ENCODE results near the gene PNPLA2.

PNPLA2 gene

GRCh38 chr11:845872-846495 lies 27.3 kb downstream of the PNPLA2 start:
- Mint-ChIP-seq H3K27me3 (ENCODE audit: low read depth, poor library complexity) (peaks cover 21% of the 10 kb centered on the region), H3K36me3 (ENCODE audit: low read depth) (peaks cover 1% of the 10 kb centered on the region), H3K9me3 (no peaks in the 10 kb centered on the region), H3K27ac (no peak overlapping the region), H3K4me1 (peaks cover 33% of the 10 kb centered on the region), H3K4me3 (no peak overlapping the region)
- TF ChIP-seq, protein P1, sequence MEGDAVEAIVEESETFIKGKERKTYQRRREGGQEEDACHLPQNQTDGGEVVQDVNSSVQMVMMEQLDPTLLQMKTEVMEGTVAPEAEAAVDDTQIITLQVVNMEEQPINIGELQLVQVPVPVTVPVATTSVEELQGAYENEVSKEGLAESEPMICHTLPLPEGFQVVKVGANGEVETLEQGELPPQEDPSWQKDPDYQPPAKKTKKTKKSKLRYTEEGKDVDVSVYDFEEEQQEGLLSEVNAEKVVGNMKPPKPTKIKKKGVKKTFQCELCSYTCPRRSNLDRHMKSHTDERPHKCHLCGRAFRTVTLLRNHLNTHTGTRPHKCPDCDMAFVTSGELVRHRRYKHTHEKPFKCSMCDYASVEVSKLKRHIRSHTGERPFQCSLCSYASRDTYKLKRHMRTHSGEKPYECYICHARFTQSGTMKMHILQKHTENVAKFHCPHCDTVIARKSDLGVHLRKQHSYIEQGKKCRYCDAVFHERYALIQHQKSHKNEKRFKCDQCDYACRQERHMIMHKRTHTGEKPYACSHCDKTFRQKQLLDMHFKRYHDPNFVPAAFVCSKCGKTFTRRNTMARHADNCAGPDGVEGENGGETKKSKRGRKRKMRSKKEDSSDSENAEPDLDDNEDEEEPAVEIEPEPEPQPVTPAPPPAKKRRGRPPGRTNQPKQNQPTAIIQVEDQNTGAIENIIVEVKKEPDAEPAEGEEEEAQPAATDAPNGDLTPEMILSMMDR (IDR thresholded peaks at IDR 0.05) = no peak
- DNase-seq = no peak

DNA sequence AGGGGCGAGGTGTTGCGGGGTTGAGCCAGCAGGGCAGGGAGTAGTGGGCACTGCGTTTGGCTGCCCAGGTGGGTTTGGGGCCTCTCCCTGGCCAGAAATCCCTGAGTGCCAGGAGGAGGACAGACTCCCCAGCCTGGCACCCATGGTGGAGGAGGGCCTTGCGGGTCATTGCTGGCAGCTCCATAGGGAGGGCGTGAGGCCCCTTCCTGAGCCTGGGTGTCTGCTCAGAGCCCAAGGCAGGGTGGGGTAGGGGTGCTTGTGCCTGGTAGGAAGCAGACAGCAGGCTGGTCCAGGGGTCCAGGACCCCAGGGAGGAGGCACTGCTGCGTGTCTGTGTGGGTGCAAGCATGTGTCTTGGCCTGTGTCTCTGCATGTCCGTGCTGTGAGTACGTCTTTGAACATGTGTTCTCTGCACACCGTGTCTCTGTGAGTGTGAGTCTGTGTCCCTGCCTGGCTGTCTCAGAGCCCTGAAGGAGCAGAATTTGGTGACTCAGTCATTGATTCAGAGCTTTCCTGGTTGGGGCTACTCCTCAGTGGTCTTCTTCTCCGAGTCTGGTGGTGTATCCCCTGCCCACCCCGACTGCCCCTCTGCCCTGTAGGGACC lies 27.9 kb downstream of the PNPLA2 start:
- Mint-ChIP-seq H3K27me3 (ENCODE audit: low read depth, poor library complexity) (peaks cover 22% of the 10 kb centered on the region), H3K27ac (no peak overlapping the region)
- TF ChIP-seq, protein P1 (IDR thresholded peaks at IDR 0.05) = no peak

GRCh38 chr11:847876-848275 lies 29.2 kb downstream of the PNPLA2 start:
- Mint-ChIP-seq H3K4me3 (no peak overlapping the region), H3K36me3 (ENCODE audit: low read depth) (no peaks in the 10 kb centered on the region), H3K27me3 (ENCODE audit: low read depth, poor library complexity) (peaks cover 31% of the 10 kb centered on the region), H3K9me3 (no peaks in the 10 kb centered on the region), H3K27ac (no peak overlapping the region), H3K4me1 (peaks cover 31% of the 10 kb centered on the region)
- DNase-seq = no peak
- TF ChIP-seq, protein P1 (IDR thresholded peaks at IDR 0.05) = no peak

More for the DNA sequence above, 27.9 kb downstream of the PNPLA2 start:
- Mint-ChIP-seq H3K36me3 (ENCODE audit: low read depth) (no peaks in the 10 kb centered on the region), H3K4me1 (peaks cover 27% of the 10 kb centered on the region), H3K4me3 (no peak overlapping the region), H3K9me3 (no peaks in the 10 kb centered on the region)
- DNase-seq = no peak

- Mint-ChIP-seq H3K9me3 (no peaks in the 10 kb centered on the region), H3K27me3 (ENCODE audit: low read depth, poor library complexity) (peaks cover 32% of the 10 kb centered on the region), H3K36me3 (ENCODE audit: low read depth) (no peaks in the 10 kb centered on the region), H3K27ac (no peak overlapping the region), H3K4me3 (peak overlapping the region; percentile 20), H3K4me1 (peaks cover 29% of the 10 kb centered on the region)
- TF ChIP-seq, protein P1 (IDR thresholded peaks at IDR 0.05) = peak; percentile 75
- DNase-seq = peak; percentile 68
Observed at GRCh38 chr11:848380-848931, 29.7 kb downstream of the PNPLA2 start.

GRCh38 chr11:849104-849824 lies 30.6 kb downstream of the PNPLA2 start:
- Mint-ChIP-seq H3K27me3 (ENCODE audit: low read depth, poor library complexity) (peaks cover 32% of the 10 kb centered on the region), H3K9me3 (no peaks in the 10 kb centered on the region), H3K36me3 (ENCODE audit: low read depth) (no peaks in the 10 kb centered on the region), H3K27ac (no peak overlapping the region), H3K4me3 (peak overlapping the region; percentile 62), H3K4me1 (peaks cover 21% of the 10 kb centered on the region)
- TF ChIP-seq, protein P1 (IDR thresholded peaks at IDR 0.05) = no peak
- peak; percentile 90 for DNase-seq

All from nephron progenitor cell (in vitro differentiated cells).